GM21367 (cell line): ENCODE data around the gene ATP8B2.
"Not testable (repeated sequence)": the region's sequence is repeated elsewhere in the genome, so short reads cannot be mapped to it uniquely, and the experiment has no call there.

ENCODE experiments used
- ATAC-seq: cut with Tn5 transposase; IDR thresholded peaks from one replicate; pipeline ENCODE4 v1.9.1; 2021; ENCODE audit not compliant: unreplicated experiment

The ATP8B2 gene

DNA sequence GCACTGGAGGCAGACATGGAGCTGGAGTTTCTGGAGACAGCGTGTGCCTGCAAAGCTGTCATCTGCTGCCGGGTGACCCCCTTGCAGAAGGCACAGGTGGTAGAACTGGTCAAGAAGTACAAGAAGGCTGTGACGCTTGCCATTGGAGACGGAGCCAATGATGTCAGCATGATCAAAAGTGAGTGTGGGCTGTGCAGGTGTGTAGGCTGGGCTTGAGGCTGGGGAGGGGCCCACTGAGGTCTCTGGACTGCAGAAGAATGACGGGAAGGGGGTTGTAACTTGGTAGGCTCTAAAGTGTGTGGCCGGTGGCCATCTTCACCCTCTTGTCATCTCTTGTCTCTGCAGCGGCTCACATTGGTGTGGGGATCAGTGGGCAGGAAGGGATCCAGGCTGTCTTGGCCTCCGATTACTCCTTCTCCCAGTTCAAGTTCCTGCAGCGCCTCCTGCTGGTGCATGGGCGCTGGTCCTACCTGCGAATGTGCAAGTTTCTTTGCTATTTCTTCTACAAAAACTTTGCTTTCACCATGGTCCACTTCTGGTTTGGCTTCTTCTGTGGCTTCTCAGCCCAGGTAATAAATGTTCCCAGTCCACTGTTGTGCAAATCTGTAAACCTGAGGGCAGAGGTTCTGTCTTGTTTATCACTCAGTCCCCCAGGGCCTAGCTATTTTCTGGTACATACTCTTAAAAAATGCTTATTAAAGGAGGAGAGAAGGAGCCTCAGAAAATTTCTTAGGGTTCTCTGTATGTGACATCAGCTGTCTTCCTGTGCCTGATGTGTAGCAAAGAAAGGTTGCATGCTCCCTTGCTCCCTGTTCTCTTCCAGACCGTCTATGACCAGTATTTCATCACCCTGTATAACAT is 19.9 kb downstream of the ATP8B2 start:
- ATAC-seq = no peak

GRCh38 chr1:154346276-154346917 is 21.1 kb downstream of the ATP8B2 start:
- no peak for ATAC-seq

DNA sequence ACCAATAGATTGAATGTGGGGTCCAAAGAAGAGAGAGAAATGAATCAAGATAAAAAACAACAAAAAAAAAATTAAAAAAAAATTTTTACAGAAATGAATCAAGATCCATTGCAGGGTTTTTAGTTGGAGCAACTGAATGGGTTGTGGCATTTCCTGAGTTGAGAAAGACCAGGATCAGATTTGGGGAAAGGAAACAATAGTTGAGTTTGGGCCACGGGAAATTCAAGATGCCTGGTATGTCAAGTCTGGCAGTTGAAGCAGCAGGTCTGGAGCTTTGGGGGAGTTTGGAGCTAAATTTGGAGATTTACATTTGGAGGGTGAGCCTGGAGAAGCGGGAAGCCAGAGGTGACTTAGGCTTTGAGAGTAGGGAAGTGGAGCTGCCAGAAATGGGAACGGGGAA is 22.6 kb downstream of the ATP8B2 start:
- no peak for ATAC-seq

GRCh38 chr1:154348429-154349076 is 23.2 kb downstream of the ATP8B2 start:
- no peak for ATAC-seq

DNA sequence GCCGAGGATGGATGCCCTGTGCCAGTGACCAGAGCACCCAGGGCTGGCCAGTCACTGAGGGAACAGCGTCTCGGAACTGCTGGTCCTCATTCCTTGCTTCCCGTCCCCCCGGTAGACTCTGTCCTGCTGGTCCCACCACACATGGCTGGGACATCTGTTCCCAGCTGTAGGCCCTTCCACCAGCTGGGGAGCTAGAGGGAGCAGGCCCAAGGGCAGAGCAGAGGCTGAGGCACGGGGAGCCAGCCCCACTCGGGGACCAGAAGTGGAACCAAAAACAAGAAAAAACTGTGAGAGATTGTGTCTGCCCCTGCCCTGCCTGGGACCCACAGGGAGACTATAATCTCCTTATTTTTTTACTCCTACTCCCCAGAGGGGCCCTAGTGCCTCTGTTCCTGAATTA is 23.8 kb downstream of the ATP8B2 start:
- no peak for ATAC-seq

DNA sequence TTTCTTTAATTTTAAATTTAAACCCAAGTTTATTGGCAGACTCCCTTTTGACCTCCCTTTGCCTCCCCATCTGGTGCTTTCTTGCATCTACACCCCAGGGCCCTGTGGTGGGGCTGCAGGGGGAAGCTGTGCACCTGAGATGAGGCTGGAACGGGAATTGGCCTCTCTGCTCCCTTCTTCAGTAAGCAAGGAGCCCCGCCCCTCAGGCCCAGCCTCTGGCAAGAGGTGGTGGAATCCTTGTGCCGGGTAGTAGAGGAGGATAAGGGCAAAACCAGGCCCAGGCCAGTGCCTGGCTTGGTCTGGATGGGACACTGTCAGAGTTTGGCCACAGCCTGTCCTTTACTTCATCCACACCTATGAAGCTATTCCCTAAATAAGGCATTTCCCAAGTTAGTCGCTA is 25.1 kb downstream of the ATP8B2 start:
- ATAC-seq = no peak

DNA sequence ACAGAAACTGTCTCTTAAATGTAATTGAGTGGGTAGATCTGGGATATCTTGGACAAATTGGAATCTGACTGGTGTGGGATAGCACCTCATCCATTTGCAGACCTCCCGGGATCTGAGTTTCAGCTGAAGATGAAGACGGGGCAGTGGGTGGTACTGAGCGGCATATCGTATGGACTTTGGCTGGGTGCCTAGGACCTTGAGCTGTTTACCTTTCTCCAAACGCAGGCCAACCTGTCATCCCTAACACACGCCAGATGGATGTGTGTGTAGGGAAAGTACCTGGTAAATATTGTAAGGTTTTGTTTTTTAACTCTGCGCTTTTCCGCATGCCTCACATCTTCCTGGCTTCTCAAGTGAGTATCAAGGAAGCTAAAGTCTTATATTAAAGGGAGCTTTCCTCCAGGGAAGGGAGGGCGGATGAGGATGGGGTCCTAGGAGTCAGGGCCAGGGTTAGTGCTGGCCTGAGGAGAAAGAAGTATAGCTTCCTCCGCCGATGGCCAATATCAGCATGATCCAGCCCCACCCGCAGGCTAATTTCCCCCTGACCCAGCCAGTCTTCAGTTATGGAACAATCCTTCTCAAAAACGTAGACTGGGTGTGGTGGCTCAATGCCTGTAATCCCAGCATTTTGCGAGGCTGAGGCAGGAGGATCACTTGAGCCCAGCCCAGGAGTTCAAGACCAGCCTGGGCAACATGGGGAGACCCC is 26.2 kb downstream of the ATP8B2 start:
- ATAC-seq = no peak

- ATAC-seq = no peak
These were observed 26.9 kb downstream of the ATP8B2 start for GRCh38 chr1:154352245-154352580.

DNA sequence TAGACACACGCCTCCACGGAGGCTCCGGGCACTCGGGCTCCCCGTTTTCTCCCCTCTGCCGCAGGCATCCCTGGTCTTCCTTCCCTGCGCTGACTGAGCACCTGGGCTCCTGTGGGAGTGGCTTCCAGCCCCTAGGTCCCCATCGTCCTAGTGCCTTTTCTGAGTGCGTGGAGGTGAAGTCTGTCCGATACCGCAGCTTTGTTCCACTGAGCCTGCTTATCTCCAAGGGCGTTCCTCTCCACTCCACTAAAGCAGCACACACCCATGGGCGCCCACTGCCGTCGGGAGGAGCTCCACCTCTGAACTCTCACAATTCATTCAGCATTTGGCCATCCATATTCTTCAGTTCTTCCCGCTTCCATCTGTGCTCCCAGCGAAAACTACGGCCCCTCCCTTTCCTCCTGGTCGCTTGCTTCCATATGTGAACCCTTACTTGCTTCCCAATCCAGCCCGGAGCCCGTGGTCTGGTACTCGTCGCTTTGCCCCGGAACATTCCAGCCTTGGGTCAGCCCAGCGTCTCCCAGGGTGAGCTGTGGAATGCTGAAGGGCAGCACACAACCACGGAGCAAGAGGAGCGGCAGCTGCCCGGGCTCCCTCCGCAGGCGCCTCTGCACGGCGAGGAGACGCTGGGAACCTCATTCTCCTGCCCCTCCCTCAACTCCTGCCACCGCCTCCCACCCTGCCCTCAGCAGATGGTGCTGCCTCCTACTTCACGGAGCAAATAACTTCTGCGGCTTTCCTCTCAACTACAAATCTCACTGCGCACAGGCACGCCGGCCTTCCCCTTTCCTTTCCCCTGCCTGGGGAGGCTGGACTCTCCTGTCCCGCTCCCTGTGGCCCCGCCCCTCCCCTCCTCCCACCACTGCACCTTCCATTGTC is 27.5 kb downstream of the ATP8B2 start:
- ATAC-seq = no peak

DNA sequence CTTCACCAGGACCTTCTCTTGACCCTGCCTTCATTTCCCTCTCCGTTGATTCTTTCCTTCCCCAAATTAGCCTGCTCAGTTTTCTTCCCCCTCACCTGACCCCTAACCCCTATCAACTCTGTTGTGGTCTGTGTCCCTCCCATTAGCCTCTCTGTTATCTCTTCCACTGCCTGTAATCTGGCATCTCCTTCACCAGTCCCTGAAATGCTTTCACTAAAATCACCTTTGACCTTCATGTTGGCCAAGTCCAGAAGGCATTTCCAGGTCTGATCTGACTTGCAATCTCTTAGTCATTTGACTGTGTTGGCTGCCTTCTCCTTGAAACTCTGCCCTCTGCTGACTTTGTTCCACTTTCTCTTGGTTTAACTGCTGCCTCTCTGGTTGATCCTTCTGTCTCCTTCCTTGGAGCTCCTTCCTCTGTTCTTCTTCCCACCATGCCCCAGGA is 28.2 kb downstream of the ATP8B2 start:
- ATAC-seq = no peak

DNA sequence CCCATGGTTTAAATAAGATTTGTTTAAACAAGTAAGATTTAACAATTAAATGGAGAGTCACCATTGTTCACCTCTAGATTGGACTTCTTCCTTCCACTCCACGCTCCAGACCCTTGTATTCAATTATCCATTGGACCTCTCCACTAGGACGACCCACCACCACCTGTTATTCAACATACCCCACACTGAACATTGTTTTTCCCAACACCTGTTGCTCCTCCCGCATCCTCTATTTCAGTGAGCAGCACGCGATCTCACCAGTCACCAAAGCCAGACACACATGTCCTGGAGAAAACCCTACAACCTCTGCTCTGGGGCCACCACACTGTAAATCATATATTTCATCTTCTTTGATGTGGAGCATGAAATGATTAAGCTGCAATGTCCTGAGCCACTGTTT is 28.6 kb downstream of the ATP8B2 start:
- no peak for ATAC-seq

GRCh38 chr1:154358519-154358918 is 33.2 kb downstream of the ATP8B2 start:
- ATAC-seq = no peak

DNA sequence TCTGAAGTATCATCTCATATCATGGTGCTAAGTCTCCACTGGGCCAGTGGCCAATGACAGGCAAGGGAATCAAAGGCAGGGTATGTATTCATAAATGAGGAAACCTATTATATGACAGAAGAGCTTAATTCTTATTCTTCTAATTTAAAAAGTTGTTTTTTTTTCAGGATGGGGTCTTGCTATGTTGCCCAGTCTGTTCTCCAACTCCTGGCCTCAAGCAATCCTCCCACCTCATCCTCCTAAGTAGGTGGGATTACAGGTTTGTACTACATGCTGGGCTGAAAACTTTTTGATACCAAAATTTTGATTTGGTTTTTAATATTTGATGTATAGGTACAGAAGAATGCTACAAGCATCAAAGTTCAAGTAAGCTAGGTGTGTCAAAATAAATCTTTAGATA is 35.0 kb downstream of the ATP8B2 start:
- ATAC-seq = no peak

DNA sequence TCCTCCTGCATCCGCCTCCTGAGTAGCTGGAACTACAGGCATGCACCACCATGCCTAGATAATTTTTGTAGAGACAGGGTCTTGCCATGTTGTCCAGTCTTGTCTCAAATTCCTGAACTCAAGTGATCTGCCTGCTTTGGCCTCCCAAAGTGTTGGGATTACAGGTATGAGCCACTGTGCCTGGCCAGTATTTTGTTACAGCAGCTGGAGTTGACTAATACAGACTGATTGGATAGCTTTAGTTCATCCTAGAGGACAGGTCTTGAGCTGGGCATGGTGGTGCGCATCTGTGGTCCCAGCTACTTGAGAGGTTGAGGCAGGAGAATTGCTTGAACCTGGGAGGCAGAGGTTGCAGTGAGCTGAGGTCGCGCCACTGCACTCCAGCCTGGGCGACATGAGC is 35.6 kb downstream of the ATP8B2 start:
- not testable (repeated sequence) for ATAC-seq

DNA sequence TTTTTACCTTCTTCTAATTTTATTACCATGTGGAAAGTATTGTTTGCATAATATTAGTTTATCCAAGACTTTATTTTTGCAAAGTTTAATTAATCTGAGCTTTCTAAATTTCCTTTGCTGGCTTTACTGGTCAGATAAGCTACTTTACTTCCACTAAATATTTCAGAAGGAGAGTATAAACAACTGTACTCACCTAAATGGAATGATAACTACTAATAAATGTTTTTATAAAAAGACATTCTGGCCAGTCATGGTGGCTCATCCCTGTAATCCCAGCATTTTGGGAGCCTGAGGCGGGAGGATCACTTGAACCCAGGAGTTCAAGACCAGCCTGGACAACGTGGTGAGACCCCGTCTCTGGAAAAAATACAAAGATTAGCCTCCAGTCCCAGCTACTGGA is 36.0 kb downstream of the ATP8B2 start:
- ATAC-seq = no peak

DNA sequence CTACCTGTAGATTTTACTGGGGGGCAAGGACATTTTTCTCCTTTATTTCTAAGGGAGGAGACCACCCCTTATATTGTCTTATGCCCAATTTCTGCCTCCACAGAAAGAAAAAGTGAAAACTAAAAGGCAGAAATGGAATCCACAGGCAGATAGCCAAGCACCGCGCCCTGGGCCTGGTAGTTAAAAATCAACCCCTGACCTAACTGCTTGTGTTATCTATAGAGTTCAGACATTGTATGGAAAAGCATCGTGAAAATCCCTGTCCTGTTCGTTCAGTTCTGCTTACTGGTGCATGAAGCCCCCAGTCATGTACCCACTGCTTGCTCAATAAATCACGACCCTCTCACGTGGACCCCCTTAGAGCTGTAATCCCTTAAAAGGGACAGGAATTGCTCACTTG is 46.1 kb downstream of the ATP8B2 start:
- ATAC-seq = no peak

GRCh38 chr1:154373777-154374357 is 48.5 kb downstream of the ATP8B2 start:
- ATAC-seq = not testable (repeated sequence)

- no peak for ATAC-seq
These were observed 54.0 kb downstream of the ATP8B2 start for GRCh38 chr1:154379301-154379700.

DNA sequence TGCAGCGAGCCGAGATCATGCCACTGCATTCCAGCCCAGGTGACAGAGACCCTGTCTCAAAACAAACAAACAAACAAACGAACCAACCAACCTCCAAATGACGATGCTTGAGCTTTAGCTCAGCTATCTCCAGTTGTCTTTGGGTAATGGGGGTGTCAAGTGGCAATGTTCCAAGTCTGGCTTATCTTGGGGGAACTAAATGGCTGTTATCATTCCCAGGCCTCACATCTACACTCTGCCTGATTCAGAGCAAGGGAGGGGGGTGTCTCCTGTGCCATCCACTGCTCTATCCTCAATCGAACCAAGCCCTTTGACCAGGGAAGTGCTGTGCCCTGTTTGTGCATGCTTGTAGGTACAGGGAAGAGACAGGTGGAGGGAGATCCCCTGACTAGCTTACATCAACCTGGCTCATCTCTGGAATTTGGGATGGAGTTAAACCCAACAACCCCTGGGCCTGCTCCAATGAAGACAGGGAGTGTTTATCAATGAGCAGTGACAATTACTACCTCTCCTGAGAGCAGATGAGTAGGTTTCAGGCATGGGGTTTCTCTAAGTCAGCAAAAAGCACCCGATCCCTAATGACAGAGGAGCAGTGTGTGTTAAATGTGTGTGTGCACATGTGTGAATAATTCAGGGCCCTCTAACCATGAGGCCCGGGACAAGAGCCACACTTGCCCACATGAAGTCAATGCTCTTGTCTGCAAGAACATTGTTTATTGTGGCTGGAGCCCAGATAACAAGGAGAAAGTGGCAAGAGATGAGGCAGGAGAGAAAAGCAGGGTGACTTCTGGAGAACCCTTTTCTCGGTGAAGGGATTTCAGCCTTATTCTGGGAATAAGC is 59.5 kb downstream of the ATP8B2 start:
- no peak for ATAC-seq
